HS-27A (cell line): ENCODE data around the gene S100A12.

Source experiments
- DNase-seq: peaks from one replicate; pipeline ENCODE4 v3.0.0-alpha.2; 2012; ENCODE audit warnings: low read depth, missing footprints

Gene S100A12

DNA sequence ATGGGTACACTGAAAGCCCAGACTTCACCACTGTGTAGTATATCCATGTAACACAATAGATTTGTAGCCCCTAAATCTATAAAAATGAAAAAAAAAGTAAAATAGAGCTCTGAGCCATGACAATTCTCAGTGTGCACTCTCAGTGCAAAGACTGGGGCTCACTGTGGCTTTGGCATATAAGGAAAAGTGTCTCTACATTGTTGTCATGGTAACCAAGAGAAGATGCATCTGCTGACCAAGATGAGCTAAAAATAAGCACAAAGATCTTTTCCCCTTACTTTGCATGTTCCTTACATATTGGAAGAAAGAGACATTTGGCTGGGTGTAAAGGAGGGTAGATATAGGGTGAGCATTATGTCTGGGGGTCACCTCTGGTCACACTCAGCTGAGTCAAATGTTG is 38.8 kb downstream of the S100A12 start:
- DNase-seq = no peak

DNA sequence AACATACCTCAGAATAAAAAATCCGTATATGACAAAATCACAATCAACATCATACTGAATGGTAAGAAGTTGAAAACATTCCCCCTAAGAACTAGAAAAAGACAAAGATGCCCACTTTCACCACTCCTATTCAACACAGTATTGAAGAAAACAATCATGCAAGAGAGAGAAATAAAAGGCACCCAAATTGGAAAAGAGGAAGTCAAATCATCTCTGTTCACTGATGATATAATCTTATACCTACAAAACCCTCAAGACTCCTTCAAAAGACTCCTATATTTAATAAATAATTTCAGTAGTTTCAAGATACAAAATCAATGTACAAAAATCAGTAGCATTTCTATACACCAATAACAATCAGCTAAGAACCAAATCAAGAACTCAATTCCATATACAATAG is 41.5 kb downstream of the S100A12 start:
- no peak for DNase-seq

DNA sequence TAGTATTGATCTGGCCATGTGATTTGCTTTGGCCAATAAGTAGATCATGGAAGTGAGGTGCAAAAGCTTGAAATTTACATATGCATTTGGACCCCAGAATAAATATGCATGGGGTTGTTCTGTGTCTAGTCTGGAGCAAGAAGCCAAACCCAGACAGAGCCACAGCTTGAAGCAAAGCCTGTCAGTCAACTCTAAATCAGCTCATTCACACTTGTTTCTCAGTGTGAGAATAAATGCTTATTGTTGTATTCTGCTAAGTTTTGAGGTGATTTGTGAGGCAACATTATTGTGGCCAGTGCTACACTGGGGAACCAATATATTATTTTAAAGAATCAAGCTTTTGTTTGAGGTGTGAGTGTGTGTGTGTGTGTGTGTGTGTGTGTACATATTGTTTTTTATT is 50.5 kb downstream of the S100A12 start:
- DNase-seq = no peak
